Measurements from ENCODE around the gene CSPG5.

The CSPG5 gene

GRCh38 chr3:47586746-47587145, 8.1 kb upstream of the CSPG5 start:
- DNase-seq, result no peak

GRCh38 chr3:47583320-47584075, 4.8 kb upstream of the CSPG5 start:
- no peak for DNase-seq

- DNase-seq, result no peak
These were observed 3.2 kb upstream of the CSPG5 start for GRCh38 chr3:47581835-47582234.

GRCh38 chr3:47581422-47581821, 2.8 kb upstream of the CSPG5 start:
- DNase-seq, result no peak

DNA sequence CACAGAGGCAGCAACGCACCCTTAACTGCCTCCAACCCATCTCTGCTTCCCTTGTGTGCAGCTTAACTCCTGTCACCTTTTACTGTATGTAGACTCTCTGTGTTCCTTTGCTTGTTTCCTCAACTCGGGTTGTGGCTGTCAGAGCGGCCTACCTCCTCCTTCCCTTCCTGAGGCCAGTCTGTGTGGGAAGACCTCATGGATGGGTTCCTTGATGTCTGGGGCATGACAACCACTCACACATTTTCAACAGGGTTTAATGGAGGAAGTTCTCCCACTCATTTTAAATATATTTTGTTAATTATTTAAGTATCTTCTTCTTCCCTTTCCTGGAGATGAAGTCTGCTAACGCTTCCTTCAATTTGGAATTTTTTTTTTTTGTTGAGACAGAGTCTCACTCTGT, 1.8 kb upstream of the CSPG5 start:
- DNase-seq, result peak; percentile 8

- DNase-seq, result no peak
These were observed 1.2 kb upstream of the CSPG5 start for GRCh38 chr3:47579875-47580274.

DNA sequence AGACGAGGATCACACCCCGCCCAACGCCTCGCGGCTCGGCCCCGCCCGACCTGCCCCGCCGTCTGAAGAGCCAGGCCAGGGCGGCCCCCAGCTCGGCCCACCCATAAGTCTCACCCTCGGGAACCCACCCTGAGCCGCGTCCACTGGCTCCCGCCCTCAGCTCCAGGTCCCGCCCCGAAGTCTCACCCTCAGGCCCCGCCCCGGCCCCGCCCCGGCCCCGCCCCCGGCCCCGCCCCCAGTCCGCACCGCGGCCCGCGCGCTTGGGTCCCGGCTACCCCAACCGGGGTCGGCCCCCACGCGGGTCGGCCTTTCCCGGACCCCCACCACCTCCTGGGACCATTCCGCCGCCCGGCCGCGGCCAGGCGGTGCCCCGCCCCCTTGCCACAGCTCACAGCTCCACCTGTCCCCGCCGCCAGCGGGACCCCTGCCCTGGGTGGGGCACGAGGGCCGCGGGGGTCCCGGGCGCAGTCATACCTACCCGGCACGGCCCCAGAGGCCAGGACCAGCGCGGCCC, 489 bp downstream of the CSPG5 start:
- DNase-seq, result peak; percentile 34

DNA sequence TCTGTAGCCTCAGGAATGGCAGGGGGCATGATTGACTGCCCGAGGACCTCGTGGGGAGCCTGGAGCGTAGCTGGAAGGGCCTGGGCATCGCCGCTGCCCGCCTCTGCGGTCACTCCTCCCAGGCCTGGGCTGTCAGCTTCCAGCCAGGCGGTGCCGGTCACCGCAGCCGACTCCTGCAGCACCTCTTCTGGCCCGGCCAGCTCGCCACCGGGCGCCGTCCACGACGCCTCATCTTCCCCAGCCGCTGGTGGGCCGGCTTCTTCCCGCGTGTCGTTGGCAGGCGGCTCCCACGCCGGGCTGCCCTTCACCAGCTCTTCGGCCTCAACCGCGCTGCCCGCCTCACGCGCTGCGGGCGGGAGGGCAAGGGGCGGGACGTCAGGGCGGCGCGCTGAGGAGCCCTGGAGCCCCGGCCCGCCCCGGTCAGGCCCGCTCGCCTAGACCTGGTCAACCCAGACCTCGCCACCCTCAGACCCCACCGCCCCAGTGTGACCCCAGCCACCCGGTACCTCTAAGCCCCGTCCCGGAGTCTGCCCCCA, 1.0 kb downstream of the CSPG5 start:
- peak; percentile 28 for DNase-seq

GRCh38 chr3:47573190-47574172, 5.2 kb downstream of the CSPG5 start:
- no peak for DNase-seq

- DNase-seq, result no peak
These were observed 7.1 kb downstream of the CSPG5 start for GRCh38 chr3:47571391-47572175.

GRCh38 chr3:47568901-47569300, 9.8 kb downstream of the CSPG5 start:
- DNase-seq, result no peak

DNA sequence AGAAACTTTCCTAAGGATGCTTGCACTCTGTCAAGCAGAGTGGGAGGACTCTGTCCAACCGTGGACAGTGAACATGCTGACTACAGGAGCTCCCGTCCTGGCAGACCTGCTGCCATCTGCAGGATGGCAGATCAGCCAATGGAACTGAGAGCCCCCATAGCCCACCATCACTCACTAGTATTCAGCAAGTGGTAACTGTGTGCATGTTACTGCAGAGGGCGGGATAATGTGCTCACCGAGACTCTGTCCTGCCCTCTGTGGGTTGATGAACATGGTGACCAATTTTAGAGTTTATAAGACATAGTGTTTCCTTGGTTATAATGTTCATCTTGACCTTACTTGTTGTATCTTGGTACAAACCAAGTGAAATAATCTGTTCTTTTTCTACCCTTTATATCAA, 11.5 kb downstream of the CSPG5 start:
- no peak for DNase-seq

GRCh38 chr3:47566667-47567066, 12.0 kb downstream of the CSPG5 start:
- DNase-seq, result no peak

DNA sequence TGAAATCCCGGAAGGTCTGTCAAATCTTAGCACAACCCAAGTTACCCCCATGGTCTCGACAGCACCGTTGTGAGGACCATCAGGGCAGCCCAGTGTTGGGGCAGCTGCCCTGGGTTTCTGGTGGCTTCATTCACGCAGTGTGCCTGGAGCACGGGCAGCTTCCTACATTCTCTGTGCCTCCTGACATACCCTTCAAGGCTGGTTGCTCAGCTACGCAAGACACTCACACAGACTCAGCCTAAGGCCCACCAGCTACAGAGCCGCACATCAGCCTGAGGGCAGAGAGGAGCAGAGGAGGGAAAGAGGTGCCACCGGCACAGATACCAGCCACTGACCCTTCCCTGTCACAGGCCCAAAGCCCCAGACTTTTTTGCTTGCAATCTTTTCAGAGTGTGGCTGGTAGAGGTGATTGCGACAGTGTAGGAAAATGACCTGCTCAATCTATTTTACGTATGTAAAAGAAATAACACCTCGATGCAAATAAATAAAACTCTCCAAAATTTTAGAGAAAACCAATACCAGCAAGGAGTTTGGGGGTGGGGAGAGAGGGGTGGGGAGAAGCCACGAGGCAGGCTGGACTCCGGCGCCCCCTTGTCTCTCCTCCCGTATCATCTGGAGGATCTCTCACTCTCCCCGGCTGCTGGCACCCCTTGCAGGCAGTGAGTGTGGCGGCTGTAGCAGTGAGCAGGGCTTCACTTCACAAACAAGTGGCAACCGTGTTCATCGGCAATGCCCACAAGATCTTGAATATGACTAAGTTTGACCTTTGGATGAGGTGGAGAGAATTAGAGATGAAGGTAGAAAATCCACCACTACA, 12.7 kb downstream of the CSPG5 start:
- no peak for DNase-seq

DNA sequence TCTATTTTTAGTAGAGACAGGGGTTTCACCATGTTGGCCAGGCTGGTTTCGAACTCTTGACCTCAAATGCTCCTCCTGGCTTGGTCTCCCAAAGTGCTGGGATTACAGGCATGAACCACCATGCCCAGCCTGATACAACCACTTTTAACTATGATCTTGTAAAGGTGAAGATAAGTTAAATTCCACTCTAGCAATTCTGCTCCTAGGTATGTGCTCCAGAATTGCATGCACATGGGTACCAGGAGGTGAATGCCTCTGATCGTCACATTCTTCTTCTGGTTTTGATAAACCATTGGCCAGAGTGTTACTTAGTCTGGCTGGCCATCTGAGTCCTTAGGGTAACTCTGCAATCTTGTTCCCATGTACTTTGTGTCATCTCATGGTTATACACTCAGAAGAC, 22.3 kb downstream of the CSPG5 start:
- no peak for DNase-seq

GRCh38 chr3:47554335-47554734, 24.3 kb downstream of the CSPG5 start:
- no peak for DNase-seq

- no peak for DNase-seq
These were observed 25.3 kb downstream of the CSPG5 start for GRCh38 chr3:47553407-47553806.

- DNase-seq, result no peak
These were observed 36.0 kb downstream of the CSPG5 start for GRCh38 chr3:47542471-47543173.

- DNase-seq, result no peak
These were observed 37.0 kb downstream of the CSPG5 start for GRCh38 chr3:47541583-47542108.

GRCh38 chr3:47540281-47540680, 38.4 kb downstream of the CSPG5 start:
- no peak for DNase-seq

DNA sequence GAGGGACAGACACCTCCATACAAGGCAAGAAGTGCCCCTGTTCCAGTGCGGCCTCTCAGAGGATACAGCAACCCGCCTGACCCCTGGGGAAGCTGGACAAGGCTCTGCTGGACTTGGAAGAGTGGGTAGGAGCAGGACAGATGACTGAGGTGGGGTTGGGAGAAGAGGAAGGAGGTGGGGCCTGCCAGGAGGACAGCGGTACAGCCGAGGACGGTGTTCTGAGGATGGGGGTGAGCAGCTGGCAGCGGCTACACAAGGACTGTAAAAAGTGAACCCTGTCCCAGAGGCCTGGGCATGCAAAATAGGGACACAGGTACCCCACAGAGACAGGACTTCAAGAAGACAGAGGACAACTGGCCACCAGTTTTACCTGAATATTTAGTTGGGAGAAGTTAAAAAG, 41.7 kb downstream of the CSPG5 start:
- no peak for DNase-seq
